HG02642 (cell line): ENCODE measurements around the gene HDAC8.
"Not testable (repeated sequence)": the region's sequence is repeated elsewhere in the genome, so short reads cannot be mapped to it uniquely, and the experiment has no call there.

Experiments
- ATAC-seq: cut with Tn5 transposase; IDR thresholded peaks from one replicate; pipeline ENCODE4 v1.9.1; 2021; ENCODE audit warnings: mild to moderate bottlenecking; ENCODE audit not compliant: unreplicated experiment, poor library complexity

The HDAC8 gene

DNA sequence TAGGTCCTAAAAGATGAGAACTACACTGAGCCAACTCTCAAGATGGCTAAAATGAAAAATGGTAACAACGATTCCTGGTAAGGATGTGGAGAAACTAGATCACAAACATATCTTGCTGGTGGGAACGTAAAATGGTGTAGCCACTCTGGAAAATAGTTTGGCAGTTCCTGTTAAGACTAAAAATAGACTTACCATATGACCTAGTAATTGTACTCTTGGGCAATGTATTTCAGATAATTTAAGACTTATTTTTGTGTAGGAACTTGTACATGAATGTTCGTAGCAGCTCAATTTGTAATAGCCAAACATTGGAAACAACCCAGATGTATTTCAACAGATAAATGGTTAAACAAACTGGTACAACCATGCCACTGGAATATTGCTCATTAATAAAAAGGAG lies 106.2 kb downstream of the HDAC8 start:
- no peak for ATAC-seq

DNA sequence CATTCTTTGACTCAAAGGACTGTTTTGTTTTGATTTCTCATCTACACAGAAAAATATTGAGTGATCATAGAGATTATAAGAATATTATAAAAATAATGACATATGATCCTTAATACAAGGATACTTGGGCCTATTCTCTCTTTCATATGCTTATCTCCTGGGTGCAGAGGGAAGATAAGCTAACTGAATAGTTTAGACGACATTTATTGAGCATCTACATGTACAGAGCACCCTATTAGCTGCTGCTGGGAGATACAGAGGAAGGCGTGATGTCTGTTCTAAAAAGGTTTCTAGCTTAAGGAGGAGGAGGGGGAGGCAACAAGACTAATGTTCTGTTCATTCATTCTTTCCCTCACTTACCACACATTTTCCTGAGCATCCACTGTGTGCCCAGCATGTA lies 106.8 kb downstream of the HDAC8 start:
- ATAC-seq: no peak

DNA sequence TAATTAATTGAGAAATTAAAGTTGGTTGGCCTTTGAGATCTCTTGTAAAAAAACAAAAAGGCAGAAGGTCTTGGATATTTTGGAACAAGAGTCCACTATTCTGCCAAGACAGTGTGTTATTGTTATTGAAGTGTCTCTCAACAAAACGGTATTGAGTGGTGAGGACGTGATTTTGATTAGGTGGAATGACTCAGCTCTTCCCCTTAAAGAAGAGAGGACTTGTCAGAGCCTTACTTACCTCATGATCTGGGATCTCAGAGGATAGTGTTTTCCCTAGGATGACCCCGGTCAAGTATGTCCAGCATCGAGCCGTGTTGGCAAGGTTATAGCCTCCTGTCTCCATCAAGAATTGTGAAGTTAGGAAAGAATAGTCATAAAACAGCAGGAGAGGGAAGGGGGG lies 110.9 kb downstream of the HDAC8 start:
- no peak for ATAC-seq

DNA sequence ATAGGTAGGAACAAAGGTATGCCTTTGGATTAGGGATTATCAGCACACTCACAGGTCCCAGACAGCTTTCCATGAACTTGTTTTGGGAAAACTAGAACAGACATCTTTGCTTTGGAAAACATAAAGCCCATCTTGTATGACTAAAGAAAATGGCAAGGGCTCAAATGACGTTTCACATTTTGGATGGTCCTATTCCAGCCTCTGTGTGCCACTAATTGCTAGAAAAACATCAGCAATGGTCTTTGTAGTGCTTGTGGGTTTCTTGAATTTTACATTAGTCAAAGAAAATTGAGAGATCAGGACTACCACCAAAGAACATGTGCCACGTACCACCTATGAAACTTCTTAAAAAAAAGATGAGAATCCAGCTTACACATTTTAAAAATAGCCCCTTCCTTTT lies 111.4 kb downstream of the HDAC8 start:
- no peak for ATAC-seq

DNA sequence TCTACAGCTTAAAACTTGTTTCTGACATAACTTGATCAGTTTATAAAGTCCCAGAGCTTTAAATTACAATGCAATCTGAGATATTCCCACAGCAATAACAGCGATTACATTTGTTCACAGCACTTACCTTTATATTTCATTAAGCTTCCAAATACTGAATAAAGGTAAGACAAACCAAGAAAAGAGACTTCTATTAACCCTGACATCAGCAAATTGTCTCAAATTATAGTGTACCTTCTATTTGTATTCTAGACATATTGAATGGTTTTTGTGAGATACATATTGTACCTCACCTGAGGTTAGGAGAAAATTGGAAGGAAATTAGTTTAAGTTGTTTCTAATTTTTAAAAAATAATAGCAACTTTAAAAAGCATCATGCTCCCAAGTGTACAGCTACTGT lies 111.9 kb downstream of the HDAC8 start:
- ATAC-seq: no peak

DNA sequence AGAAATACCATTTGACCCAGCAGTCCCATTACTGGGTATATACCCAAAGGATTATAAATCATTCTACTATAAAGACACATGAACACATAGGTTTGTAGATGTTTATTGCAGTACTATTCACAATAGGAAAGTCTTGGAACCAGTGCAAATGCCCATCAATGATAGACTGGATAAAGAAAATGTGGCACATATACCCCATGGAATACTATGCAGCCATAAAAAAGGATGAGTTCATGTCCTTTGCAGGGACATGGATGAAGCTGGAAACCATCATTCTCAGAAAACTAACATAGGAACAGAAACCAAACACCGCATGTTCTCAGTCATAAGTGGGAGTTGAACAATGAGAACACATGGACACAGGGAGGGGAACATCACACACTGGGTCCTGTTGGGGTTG lies 123.6 kb downstream of the HDAC8 start:
- not testable (repeated sequence) for ATAC-seq

DNA sequence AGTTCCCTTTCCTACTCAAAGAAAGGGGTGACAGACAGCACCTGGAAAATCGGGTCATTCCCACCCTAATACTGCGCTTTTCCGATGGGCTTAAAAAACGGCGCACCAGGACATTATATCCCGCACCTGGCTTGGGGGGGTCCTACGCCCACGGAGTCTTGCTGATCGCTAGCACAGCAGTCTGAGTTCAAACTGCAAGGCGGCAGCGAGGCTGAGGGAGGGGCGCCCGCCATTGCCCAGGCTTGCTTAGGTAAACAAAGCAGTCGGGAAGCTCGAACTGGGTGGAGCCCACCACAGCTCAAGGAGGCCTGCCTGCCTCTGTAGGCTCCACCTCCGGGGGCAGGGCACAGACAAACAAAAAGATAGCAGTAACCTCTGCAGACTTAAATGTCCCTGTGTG lies 131.9 kb downstream of the HDAC8 start:
- ATAC-seq: not testable (repeated sequence)

DNA sequence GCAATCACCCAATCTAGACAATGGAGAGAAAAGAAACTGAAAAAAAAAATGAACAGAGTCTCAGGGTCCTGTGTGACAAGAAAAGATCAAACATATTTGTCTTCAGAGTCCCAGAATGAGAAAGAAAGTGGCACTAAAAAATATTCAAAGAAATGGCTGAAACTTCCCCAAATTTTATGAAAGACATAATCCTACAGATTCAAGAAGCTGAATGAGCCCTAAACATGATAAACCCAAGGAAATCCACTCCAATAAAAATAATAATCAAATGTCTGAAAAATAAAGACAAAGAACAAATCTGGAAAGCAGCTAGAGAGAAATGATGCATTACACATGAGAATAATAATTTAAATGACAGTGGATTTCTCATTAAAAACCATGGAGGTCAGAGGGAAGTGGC lies 136.6 kb downstream of the HDAC8 start:
- ATAC-seq: no peak

DNA sequence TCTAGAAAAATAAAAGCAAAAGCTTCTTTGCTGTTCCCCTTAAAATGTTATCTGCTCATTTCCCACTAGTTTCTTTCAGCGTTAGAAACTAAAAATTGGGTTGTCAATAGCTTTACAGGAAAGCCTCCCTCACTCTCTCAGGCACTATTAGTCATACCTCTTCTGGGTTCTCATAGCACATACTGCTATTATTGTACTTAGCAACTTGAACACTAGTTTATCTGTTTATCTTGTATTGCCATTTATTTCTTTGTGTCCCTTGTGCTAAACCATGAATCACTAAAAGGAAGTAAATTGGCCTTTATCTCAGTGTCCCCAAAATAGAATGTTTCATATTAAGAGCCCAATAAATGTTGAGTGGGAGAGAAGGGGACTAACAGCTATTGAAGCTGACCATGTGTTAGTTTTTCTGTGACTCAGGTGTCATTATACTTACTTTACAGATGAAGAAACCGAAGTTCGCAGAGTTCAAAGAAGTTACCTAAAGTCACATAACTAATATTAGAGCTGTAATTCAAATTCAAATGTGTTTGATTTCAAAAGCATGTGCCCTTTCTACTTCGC lies 142.2 kb downstream of the HDAC8 start:
- no peak for ATAC-seq

DNA sequence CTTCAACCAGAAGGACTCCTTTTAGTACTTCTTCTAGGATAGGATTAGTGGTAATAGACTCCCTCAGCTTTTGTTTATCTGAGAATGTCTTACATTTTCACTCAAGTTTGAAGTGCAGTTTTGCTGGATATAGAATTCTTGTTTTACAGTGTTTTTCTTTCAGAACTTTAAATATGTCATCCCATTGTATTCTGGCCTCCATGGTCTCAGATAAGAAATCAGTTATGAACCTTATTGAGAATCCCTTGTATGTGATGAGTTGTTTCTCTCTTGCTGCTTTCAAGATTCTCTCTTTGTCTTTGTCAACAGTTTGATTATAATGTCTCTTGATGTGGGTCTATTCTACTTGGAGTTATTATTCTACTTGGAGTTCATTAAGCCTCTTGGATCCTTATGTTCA lies 150.8 kb downstream of the HDAC8 start:
- no peak for ATAC-seq

DNA sequence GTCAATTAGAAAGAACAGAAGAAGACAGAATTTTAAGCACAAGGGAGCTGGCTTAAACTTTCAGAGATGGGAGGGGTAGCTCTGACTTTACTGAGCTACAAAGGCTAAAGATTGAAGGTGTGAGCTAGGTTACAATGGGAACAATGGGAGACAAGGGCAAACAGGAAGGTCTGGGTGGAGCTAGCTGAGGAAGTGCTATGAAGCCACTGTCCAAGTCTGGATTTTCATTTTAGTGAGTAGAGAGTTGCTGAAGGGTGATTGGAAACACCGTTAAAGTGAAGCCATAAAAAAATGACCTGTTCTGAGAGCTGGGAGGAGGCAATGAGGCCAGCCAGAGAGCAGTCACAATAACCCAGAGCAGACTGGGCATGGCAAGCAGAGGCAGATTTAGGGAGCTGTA lies 162.7 kb downstream of the HDAC8 start:
- no peak for ATAC-seq

DNA sequence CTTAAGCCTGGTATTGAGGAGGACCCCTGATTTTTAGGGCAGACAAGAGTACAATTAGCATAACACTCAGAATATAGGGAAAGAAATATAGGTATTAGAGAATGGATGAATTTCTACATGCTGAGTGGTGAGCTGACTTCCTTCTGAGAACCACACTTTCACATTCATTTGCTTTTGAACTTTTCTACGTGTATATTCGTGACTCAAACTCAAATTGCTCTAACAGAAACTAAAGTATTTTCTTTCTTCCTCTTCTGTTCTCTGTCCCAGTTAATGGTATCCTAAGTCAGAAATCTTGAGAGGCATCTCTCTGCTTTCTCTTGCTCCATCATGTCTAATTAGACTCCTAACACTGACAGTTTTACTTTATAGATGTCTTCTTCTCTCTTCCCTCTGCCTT lies 163.8 kb downstream of the HDAC8 start:
- ATAC-seq: no peak

DNA sequence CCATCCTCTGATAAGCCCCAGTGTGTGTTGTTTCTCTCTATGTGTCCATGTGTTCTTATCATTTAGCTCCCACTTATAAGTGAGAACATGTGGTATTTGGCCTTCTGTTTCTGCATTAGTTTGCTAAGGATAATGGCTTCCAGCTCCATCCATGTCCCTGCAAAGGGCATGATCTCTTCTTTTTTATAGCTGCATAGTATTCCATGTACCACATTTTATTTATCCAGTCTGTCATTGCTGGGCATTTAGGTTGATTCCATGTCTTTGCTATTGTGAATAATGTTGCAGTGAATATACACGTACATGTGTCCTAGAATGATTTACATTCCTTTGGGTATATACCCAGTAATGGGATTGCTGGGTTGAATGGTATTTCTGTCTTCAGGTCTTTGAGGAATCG lies 167.5 kb downstream of the HDAC8 start:
- not testable (repeated sequence) for ATAC-seq

DNA sequence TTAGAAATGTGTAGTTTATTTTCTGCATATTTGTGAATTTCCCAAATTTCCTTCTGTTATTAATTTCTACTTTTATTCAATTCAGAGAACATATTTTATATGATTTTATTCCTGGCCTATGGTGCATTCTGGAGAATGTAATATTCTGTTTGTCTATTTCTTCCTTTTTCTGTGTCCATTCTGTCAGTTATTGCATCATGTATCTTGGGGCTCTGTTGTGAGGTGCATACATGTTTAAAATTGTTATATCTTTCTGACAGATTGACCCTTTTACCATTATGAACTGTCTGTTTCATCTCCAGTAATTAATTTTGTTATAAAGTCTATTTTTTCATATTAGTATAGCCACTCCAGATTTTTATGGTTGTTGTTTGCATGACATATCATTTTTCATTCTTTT lies 170.0 kb downstream of the HDAC8 start:
- no peak for ATAC-seq

DNA sequence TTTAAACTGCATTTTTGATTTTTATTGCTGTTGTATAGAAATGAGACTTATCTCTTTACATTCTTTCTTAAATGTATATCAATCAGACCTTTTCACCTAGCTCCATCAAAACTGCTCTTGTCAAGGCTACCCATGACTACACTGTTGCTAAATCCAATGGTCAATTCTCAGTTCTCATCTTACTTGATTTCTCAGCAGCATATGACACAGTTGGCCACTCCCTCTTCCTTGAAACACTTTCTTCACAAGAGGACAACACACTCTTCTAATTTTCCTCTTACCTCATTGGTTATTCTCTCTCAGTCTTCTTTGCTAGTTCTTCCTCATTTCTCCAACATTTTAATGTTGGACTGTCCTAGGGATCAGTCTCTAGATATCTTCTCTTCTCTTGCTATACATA lies 172.8 kb downstream of the HDAC8 start:
- ATAC-seq: no peak

DNA sequence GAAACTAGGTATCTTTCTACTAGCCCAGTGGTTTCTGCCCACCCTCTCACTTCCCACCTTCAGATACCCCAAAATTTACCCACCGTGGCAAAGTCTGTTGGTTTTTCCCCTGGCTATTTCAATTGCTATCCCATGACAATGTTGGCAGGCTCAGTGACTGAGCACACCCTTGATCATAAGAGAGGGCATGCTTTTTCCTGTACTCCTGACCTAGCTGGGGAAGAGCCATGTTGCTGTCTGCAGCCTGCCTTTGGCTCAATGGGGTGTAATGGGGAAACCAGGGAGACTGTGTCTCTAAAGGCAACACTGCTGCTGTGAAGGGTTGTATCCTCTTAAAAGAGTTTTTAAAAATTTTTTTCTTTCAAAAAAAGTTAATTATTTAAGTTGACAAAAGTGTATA lies 176.5 kb downstream of the HDAC8 start:
- no peak for ATAC-seq

DNA sequence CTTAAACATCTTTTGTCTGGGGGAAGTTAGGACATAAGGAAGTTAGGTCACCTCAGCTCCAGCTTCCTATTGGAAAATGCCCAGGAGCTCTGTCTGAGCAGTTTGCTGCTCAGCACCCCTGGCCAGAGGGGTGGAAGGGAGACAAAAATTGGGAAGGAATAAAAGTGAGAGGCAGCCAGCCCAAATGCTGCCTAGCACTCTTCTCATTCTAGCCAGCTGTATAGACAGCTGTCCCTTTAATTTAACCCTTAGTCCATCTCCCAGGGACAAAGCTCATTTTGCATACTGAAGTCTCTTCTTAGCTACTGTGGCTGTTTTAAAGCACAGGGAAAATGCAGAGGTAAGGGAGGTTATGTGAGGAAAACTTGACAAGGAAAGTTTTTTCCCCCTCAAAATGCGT lies 177.4 kb downstream of the HDAC8 start:
- ATAC-seq: no peak

DNA sequence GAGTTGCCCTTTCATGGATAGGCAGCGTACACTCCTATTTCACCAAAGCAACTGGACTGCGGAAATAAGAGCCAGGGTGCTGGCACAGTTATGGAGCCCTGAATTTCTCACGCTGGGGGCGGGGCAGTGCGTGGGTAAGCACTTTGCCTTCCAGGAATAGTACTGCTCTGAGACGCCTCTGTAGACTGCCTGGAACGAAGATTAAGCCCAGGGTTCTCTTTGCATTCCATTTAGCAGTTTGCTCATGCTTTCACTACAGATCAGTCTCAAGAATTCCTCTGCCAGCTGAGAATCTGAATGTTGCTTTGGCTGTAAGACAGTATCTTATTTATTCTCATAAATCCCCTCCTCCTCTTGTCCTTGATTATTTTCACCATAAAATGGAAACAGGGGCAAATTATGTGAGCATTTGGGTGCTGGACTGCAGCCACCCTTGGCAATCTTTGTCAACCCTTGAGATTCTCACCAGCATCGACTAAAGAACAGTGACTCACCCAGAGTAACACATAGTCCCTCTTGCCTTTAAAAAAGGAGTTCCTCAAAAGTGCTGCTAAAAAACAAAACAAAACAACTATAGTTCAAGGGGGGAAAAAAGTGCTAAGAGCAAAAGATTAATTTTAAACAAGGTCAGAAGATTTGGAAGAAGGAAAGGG lies 178.0 kb downstream of the HDAC8 start:
- ATAC-seq: no peak

DNA sequence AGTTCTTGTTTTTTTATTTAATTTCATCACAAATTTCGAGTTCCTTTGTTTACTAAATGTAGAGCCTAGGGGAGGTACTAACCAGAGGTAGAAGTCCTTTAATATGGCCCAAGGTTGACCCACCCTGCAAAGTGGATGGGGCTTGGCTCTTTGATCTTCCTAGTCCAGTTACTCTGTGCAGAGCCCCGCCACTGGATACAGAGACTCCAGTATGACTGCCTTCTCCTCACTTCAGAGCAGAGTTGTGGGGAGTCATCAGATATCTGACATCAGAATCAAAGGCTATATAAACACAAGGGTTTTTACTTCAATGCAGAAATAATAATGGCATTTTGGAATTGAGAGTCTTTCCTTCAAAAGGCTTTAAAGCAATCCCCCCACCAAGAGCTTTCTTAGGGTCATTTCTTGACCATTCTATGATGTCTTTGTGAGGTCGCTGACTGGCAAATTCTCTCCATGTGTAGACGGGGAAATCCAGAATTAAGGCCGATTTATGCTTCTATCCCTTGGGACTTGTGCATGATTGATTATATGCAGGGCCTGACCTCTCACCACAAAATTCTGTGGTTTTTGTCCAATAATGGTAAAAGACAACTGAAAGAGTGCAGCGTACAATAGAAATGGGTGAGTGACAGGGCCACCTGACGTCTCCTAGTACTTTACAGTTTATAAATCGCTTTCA lies 178.7 kb downstream of the HDAC8 start:
- ATAC-seq: no peak

DNA sequence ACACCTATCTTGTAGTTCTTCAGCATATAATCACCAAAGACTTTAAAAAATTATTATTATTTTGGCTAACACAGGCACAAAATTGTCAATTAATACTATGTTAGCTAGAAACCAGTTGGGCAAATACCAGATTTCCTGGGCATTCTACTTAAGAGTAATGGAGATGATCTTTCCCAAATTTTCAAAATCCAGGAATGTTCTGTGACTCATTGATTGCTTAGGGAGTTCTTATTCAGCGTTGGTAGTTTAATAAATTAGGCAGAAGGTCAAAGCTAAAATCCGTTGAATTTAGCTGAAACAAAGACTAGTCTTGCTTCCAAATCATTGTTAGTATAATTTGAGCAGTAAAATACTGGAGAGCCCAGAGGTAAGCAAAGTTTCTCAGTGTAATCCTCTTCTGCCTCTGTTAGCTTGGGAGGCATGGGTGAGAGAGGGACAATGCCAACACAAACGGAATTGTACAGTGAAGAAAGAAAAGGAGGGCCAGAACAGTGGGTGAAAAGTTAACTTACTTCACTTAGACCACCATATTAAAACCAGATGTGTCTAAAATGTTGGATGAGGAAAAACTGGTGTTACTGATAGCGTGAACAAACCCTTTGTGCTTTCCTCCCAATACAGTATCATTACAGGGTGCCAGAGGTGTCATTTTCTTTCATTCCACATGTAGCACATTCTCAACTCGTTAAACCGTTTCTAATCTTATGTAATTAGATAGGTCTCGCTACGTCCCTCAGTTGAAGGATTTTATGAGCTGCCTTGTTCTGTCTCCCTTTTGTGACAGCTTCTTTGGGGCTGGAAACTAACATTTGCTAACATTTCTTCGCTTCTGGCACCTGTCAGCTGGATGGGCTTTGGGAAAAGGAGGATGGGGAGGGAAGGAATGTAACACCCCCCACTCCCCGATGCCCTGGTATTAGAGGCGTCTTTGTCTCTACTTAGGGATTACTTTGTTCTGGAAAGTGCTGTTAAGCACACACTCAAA lies 179.5 kb downstream of the HDAC8 start:
- ATAC-seq: no peak

DNA sequence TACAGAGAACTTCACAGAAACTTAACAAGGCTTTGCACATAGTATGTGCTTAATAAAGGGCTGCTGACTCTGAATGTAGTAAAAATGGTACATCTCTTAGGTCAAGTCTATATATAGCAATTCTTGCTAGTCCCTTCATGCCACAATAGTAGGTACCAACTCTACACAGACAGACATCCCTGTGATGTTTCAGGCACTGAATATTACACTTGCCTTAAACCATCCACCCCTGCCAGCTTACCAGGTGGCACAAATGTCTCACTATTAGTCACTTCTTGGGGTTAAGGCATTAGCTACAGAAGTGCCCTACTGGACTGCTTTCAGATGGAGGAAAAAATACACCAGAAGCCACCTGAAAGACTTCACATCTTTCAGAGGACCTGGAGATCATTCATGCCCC lies 180.6 kb downstream of the HDAC8 start:
- no peak for ATAC-seq
